HepG2 (cell line): ENCODE results near the gene TSPYL4. TPM values are rescaled to one million over a fixed set of nuclear protein-coding genes. Genes with fewer than 3 reads are reported as not detected.

Source experiments
- CHD2 ChIP-seq: IDR thresholded peaks from 2 replicates; pipeline ENCODE4 v1.6.1; 2011; ENCODE audit warnings: low read depth, low read length, improper control_type of control experiment
- EZH2 ChIP-seq: conservative IDR thresholded peaks from 2 replicates; pipeline ENCODE4 v1.6.1; 2012; ENCODE audit warnings: mild to moderate bottlenecking, low read depth, low read length, moderate library complexity
- GTF3A ChIP-seq: sonication (generic); formaldehyde crosslinking; conservative IDR thresholded peaks from 2 replicates; pipeline ENCODE4 v1.4.0; 2020; ENCODE audit warnings: mild to moderate bottlenecking, missing genetic modification reagents
- HHEX ChIP-seq: IDR thresholded peaks from 2 replicates; pipeline ENCODE4 v1.6.1; 2016; ENCODE audit warnings: control low read depth
- HNF1A ChIP-seq, 2 experiments: sonication (generic) in 1 of 2; formaldehyde crosslinking in 1 of 2; IDR thresholded peaks; 2 replicates each; pipeline versions ENCODE4 v1.4.0 to v1.6.1; 2016 to 2020; ENCODE audit warnings: borderline replicate concordance in 1 of 2, low read depth in 1 of 2, mild to moderate bottlenecking in 1 of 2, missing genetic modification reagents in 1 of 2
- PBX3 ChIP-seq: sonication (generic); formaldehyde crosslinking; IDR thresholded peaks from 2 replicates; pipeline ENCODE4 v1.8.1; 2023; ENCODE audit warnings: missing genetic modification reagents, inconsistent platforms, borderline replicate concordance
- PHB2 ChIP-seq: fragments of 450-650 bp; IDR thresholded peaks from 2 replicates; pipeline ENCODE4 v1.6.1; 2018; ENCODE audit not compliant: partially characterized antibody
- SP4 ChIP-seq: sonication (generic); formaldehyde crosslinking; IDR thresholded peaks from 2 replicates; pipeline ENCODE4 v1.8.1; 2023; ENCODE audit warnings: mild to moderate bottlenecking, missing genetic modification reagents
- YEATS2 ChIP-seq: sonication (generic); formaldehyde crosslinking; IDR thresholded peaks from 2 replicates; pipeline ENCODE4 v1.4.0; 2020; ENCODE audit warnings: missing genetic modification reagents, borderline replicate concordance
- ZNF33A ChIP-seq: sonication (generic); formaldehyde crosslinking; IDR thresholded peaks from 2 replicates; pipeline ENCODE4 v1.5.1; 2020; ENCODE audit warnings: missing genetic modification reagents, mild to moderate bottlenecking, moderate library complexity, borderline replicate concordance
- ZNF33B ChIP-seq: sonication (generic); formaldehyde crosslinking; IDR thresholded peaks from 2 replicates; pipeline ENCODE4 v1.5.1; 2020; ENCODE audit warnings: mild to moderate bottlenecking, missing genetic modification reagents
- ZNF572 ChIP-seq: sonication (generic); formaldehyde crosslinking; IDR thresholded peaks from 2 replicates; pipeline ENCODE4 v1.5.1; 2020; ENCODE audit warnings: mild to moderate bottlenecking, missing genetic modification reagents
- ZNF614 ChIP-seq: IDR thresholded peaks from 2 replicates; pipeline ENCODE4 v1.6.1; 2018; ENCODE audit warnings: missing biosample characterization, missing genetic modification reagents, inconsistent platforms, borderline replicate concordance
- ZNF703 ChIP-seq: sonication (generic); formaldehyde crosslinking; IDR thresholded peaks from 2 replicates; pipeline ENCODE4 v1.5.1; 2020; ENCODE audit warnings: missing genetic modification reagents, mild to moderate bottlenecking, moderate library complexity, borderline replicate concordance
- ZNF709 ChIP-seq: sonication (generic); formaldehyde crosslinking; IDR thresholded peaks from 2 replicates; pipeline ENCODE4 v1.5.0; 2020; ENCODE audit warnings: mild to moderate bottlenecking, missing genetic modification reagents
- polyA plus RNA-seq, 8 experiments: library from polyadenylated mRNA; depleted of rRNA in 3 of 8; stranded (reverse) in 7 of 8; unstranded in 1 of 8; fragments of >200 nt; fragmentation: Illumina TruSeq in 4 of 8; extraction: Trizol in 4 of 8; gene quantifications; 2 replicates each; pipeline versions ENCODE4 v1.2.1 to v1.2.3, GENCODE V29; 2011 to 2016; ENCODE audit warnings: low read depth in 4 of 8, missing spikeins in 1 of 8, mixed read lengths in 1 of 8; ENCODE audit not compliant: insufficient read depth in 1 of 8
- total RNA-seq, 5 experiments: library from RNA; depleted of rRNA; stranded (reverse); fragments of >200 nt; fragmentation: Illumina TruSeq; extraction: Trizol; gene quantifications; 2 replicates each; pipeline ENCODE4 v1.2.3, GENCODE V29; 2016; ENCODE audit warnings: low read depth in 1 of 5
- TF ChIP-seq, protein P1 (sequence below): sonication (generic); IDR thresholded peaks from 2 replicates; pipeline ENCODE4 v1.6.1; 2016; ENCODE audit warnings: low read depth, borderline replicate concordance
- TF ChIP-seq, protein P2 (sequence below): sonication (generic); formaldehyde crosslinking; IDR thresholded peaks from 2 replicates; pipeline ENCODE4 v1.5.0; 2020; ENCODE audit warnings: missing genetic modification reagents, mild to moderate bottlenecking, borderline replicate concordance
- TF ChIP-seq, protein P3 (sequence below): sonication (generic); formaldehyde crosslinking; IDR thresholded peaks from 2 replicates; pipeline ENCODE4 v1.4.0; 2020; ENCODE audit warnings: missing genetic modification reagents, borderline replicate concordance

TSPYL4 gene
- total and polyA plus RNA-seq, 2 of the 13 experiments (the other 11 are each of a cell fraction or from before 2014, with no cell fraction given), result 18.0 to 19.7 TPM

GRCh38 chr6:116278854-116279231, 25.0 kb upstream of the TSPYL4 start (continued):
- TF ChIP-seq HHEX (CRISPR knock-in tag) (0 out of 2 replicates have a peak, but pooled peaks have one; percentile 10), YEATS2 (CRISPR knock-in tag) (no peak; the same call in 1 of the 2 replicates), PBX3 (no peak), ZNF709 (CRISPR knock-in tag) (no peak), HNF1A (IDR thresholded peaks at IDR 0.05; ENCODE audit: low read depth) (no peak), HNF1A (CRISPR knock-in tag; IDR thresholded peaks at IDR 0.05; ENCODE audit: borderline replicate concordance) (0 out of 2 replicates have a peak, but pooled peaks have one; percentile 4), ZNF614 (no peak), PHB2 (no peak), EZH2 (no peak), ZNF703 (no peak), ZNF33B (CRISPR knock-in tag) (no peak), CHD2 (no peak), SP4 (CRISPR knock-in tag) (no peak), ZNF572 (CRISPR knock-in tag) (no peak), ZNF33A (no peak), GTF3A (no peak)
- TF ChIP-seq, protein P1, sequence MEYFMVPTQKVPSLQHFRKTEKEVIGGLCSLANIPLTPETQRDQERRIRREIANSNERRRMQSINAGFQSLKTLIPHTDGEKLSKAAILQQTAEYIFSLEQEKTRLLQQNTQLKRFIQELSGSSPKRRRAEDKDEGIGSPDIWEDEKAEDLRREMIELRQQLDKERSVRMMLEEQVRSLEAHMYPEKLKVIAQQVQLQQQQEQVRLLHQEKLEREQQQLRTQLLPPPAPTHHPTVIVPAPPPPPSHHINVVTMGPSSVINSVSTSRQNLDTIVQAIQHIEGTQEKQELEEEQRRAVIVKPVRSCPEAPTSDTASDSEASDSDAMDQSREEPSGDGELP, result peak; percentile 55; the same call in 1 of the 2 replicates
- TF ChIP-seq, protein P2, sequence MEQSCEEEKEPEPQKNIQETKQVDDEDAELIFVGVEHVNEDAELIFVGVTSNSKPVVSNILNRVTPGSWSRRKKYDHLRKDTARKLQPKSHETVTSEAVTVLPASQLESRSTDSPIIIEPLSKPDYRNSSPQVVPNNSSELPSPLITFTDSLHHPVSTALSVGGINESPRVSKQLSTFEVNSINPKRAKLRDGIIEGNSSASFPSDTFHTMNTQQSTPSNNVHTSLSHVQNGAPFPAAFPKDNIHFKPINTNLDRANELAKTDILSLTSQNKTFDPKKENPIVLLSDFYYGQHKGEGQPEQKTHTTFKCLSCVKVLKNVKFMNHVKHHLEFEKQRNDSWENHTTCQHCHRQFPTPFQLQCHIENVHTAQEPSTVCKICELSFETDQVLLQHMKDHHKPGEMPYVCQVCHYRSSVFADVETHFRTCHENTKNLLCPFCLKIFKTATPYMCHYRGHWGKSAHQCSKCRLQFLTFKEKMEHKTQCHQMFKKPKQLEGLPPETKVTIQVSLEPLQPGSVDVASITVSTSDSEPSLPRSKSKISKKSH (CRISPR knock-in tag), result no peak
- TF ChIP-seq, protein P3, sequence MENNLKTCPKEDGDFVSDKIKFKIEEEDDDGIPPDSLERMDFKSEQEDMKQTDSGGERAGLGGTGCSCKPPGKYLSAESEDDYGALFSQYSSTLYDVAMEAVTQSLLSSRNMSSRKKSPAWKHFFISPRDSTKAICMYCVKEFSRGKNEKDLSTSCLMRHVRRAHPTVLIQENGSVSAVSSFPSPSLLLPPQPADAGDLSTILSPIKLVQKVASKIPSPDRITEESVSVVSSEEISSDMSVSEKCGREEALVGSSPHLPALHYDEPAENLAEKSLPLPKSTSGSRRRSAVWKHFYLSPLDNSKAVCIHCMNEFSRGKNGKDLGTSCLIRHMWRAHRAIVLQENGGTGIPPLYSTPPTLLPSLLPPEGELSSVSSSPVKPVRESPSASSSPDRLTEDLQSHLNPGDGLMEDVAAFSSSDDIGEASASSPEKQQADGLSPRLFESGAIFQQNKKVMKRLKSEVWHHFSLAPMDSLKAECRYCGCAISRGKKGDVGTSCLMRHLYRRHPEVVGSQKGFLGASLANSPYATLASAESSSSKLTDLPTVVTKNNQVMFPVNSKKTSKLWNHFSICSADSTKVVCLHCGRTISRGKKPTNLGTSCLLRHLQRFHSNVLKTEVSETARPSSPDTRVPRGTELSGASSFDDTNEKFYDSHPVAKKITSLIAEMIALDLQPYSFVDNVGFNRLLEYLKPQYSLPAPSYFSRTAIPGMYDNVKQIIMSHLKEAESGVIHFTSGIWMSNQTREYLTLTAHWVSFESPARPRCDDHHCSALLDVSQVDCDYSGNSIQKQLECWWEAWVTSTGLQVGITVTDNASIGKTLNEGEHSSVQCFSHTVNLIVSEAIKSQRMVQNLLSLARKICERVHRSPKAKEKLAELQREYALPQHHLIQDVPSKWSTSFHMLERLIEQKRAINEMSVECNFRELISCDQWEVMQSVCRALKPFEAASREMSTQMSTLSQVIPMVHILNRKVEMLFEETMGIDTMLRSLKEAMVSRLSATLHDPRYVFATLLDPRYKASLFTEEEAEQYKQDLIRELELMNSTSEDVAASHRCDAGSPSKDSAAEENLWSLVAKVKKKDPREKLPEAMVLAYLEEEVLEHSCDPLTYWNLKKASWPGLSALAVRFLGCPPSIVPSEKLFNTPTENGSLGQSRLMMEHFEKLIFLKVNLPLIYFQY, result no peak
